GM18519 (cell line): ENCODE results near the gene SDHA.
"Not testable (repeated sequence)": the region's sequence is repeated elsewhere in the genome, so short reads cannot be mapped to it uniquely, and the experiment has no call there.

Experiments
- ATAC-seq: cut with Tn5 transposase; IDR thresholded peaks from one replicate; pipeline ENCODE4 v1.9.1; 2021; ENCODE audit warnings: mild to moderate bottlenecking, moderate library complexity; ENCODE audit not compliant: unreplicated experiment, low FRiP score

SDHA gene

DNA sequence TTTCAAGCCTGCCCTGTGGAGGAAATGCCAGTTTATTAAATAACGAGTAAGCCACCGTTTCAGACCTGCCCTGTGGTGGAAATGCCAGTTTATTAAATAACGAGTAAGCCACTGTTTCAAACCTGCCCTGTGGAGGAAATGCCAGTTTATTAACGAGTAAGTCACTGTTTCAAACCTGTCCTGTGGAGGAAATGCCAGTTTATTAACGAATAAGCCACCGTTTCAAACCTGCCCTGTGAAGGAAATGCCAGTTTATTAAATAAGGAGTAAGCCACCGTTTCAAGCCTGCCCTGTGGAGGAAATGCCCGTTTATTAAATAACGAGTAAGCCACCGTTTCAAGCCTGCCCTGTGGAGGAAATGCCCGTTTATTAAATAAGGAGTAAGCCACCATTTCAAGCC, 33.9 kb downstream of the SDHA start:
- not testable (repeated sequence) for ATAC-seq

DNA sequence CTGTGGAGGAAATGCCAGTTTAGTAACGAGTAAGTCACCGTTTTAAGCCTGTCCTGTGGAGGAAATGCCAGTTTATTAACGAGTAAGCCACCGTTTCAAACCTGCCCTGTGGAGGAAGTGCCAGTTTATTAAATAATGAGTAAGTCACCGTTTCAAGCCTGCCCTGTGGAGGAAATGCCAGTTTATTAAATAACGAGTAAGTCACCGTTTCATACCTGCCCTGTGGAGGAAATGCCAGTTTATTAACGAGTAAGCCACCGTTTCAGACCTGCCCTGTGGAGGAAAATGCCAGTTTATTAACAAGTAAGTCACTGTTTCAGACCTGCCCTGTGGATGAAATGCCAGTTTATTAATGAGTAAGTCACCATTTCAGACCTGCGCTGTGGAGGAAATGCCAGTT, 34.4 kb downstream of the SDHA start:
- no peak for ATAC-seq

DNA sequence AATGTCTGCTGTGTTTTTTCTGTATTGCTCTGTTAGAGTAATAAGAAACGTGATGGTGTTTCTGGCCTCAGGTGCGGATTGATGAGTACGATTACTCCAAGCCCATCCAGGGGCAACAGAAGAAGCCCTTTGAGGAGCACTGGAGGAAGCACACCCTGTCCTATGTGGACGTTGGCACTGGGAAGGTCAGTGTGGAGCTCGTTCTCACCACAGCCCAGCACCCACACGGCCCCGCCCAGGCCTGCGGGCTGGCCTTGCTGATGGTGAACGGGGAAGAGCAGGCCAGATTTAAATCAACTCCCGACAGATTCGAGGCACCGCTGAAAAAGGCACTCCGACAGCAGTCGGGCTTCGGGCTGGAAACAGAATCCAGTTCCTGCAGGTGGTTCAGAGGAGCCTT, 36.2 kb downstream of the SDHA start:
- not testable (repeated sequence) for ATAC-seq

DNA sequence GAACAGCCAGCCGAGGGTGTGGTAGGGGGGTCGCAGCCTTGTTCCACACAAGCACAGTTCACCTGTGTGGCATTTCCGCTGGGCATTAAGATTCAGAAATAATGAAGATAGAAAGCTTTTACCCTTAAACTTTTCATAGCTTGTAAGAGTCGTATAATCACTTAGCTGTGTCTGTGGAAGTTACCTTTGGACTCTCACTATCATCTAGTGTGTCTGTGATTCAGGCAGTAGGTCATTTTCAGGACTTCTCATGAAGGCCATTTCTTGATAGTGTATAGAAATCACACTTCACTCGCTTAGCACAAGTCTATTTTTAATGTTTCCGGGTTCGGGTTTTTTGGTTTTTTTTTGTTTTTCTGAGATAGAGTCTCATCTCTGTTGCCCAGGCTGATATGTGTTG, 37.0 kb downstream of the SDHA start:
- ATAC-seq, result not testable (repeated sequence)

DNA sequence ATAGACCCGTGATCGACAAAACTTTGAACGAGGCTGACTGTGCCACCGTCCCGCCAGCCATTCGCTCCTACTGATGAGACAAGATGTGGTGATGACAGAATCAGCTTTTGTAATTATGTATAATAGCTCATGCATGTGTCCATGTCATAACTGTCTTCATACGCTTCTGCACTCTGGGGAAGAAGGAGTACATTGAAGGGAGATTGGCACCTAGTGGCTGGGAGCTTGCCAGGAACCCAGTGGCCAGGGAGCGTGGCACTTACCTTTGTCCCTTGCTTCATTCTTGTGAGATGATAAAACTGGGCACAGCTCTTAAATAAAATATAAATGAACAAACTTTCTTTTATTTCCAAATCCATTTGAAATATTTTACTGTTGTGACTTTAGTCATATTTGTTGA, 38.2 kb downstream of the SDHA start:
- not testable (repeated sequence) for ATAC-seq

DNA sequence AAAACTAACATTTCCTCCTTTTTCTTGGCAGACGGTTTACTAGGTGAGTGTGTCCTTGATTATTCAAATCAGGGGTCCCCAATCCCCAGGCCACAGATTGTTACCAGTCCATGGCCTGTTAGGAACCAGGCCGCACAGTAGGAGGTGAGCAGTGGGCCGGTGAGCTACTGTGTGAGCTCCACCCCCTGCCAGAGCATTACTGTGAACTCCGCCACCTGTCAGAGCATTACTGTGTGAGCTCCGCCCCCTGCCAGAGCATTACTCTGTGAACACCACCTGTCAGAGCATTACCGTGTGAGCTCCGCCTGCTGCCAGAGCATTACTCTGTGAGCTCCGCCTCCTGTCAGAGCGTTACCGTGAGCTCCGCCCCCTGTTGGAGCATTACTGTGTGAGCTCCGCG, 39.0 kb downstream of the SDHA start:
- ATAC-seq, result no peak

DNA sequence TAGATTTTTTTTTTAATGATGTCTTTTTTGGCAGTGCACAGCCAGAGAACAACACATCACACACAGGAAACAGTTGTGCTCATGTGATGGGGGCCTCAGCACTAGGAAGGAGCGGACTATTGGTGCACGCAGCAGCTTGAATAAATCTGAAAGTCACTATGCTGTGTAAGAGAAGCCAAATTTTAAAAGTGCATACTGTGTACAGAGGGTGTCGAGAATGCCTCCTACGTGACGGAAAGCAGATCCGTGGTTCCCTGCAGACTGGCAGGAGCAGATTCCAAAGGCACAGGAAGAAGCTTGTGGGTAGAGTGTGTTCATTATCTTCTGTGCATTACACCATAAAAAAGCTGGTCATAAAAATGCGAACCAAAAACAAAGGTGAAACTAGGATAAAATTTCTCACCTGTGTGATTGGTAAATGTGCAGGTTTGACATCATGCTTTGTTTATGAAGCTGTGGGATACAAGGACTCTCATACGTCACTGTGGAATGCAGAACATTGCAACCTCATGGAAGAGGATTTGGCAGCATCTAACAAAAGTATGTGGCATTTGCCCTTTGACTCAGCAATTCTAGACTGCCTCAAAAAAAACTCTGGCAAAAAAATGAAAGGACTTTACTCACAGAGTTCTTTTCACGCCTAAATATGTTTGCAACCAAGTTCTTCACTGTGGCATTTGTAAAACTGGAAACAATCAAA, 45.3 kb downstream of the SDHA start:
- not testable (repeated sequence) for ATAC-seq

DNA sequence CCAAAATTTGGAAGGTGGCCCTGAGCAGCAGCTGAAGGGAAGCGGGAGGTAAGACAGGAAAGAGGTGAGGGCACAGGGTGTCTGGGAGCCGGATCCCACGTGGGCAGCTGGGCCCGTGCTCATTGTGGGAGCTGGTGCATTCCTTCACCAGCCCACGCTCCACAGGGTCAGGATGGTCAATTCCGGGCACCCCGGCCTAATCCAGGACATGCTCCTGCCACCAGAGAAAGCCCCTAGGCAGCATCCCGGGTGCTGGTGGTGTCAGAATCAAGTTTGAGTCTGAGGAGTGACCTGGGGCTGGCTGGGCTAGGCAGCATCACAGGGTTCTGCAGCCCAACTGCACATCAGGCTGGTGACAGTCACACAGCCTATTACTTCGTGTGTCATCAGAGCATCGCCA, 46.2 kb downstream of the SDHA start:
- ATAC-seq, result no peak

DNA sequence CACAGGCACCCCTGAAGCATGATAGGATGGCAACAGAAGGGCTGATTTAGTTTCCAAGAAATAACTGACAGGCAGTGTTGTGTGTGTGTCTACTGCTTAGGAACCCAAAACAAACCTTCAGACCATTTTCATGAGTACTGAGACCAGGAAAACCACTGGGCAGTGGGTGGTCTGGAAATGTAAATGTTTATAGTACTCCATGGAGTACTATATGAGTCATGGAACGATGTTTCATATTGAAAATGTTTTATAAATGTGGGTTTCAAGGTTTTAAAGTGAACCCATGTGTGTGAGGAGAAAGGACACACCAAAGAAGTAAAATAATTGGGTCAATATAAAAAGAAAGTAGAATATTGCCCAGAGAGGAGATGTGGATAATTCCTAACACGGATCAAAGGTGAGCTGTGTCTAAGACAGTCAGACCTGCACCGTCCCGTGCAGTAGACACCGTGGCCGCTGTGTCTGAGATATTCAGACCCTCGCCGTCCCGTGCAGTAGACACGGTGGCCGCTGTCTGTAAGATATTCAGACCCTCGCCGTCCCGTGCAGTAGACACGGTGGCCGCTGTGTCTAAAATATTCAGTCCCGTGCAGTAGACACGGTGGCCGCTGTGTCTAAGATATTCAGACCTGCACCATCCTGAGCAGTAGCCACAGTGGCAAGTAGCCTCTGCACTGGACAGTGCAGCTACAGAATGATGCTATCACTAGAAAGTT, 48.3 kb downstream of the SDHA start:
- not testable (repeated sequence) for ATAC-seq

DNA sequence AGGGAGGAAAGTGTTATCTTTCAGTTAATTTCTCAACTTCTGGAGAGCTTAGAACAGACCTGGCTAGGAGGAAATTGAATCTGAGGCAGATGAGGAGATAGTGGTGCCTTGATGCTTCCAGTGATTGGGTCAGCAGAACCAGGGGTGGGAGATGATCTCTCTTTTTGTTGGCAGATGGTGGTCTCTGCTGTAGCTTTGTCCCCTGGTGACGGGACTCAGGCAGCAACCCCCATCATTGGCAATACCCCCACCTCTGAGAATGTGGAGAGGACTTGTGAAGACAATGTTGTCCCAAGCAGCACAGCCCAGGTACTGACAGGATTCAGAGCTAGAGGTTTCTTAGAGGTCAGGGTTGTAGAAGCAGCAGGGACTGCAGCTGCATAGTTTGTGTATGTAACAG, 49.6 kb downstream of the SDHA start:
- no peak for ATAC-seq

DNA sequence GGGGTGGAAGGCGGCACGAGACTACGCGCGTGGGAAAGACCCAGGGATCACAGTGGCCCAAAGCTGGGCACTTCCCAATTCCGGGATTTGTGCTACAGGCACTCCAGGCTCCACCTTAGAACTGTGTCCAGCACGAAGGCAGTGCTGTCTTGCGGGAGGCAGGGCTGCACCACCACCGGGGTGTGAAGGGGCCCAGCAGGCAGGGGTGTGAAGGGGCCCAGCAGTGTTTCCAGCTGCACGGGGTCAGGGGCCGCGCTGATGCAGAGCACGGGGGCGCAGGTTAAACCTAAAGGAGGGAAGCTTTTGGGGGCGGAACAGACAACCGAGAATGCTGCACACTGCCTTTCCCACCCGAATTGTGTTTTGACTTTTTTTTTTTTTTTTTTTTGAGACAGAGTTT, 52.2 kb downstream of the SDHA start:
- no peak for ATAC-seq

DNA sequence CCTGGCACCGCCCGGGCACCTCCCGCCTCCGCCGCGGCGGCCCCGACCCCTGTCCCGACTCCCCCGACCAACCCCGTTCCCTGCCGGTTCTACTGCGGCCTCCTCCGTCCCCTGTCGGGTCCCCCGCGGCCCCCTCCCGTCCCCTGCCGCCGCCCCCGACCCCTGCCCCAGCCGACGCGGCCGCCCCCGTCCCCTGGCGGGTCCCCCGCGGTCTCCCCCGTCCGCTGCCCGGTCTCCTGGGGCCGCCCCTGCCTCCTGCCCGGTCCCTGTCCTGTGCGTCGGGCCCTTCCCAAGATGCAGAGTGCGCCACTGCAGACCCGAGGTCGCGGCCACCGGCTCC, 53.7 kb downstream of the SDHA start:
- not testable (repeated sequence) for ATAC-seq

DNA sequence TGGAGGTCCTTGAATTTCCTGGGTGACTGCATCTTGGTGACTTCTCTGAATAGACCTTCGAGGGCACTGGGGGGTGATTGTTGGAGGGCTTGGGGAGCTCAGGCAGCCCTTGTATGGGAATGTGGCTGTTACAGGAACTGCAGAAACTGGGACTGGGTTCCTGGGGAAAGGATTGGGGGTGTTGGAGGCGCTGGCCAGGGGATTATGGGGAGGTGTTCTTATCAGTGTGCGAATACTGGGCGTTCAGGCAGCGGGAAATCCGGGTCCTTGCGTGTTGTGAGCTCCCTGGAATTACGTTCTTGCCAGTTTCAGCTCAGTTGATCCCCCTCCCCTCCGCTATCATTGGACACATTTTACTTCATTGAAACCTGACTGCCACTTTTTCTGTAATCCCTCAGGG, 55.0 kb downstream of the SDHA start:
- ATAC-seq, result not testable (repeated sequence)

DNA sequence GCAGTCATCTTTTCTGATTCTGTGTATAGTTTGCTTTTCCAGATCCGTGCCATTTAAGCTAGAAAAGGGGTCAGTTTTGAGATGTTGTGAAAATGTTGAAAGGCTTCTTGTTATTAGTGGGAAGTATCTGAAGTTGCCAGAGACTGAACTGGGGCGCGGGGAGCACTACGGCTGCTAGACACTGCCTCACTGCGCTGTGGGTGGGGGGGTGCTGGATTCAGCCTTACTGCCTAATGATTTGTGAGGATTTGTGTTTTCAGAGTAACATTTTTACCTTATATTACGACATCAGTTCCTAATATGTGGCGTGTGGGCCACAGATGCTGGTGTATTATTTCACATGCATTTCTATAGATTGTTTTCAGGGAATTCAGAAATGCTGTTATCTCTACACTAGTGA, 55.4 kb downstream of the SDHA start:
- not testable (repeated sequence) for ATAC-seq

DNA sequence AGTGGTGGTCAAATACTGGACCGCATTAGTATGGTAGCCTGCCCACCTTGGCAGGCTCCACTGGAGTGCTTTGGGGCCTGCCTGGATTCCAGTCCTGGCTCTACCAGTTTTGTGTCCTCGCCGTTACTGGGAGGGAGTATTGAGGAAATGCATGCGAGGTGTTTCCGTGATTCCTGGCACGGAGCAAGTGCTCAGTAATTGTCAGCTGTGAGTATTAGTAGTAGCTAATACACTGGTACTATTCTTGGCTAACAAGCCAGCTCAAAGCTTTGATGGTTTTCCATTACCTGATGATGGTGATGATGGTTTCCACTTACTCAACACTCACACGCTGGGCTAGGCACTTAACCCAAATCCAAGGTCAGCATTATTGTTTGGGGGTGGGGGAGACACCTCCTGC, 56.2 kb downstream of the SDHA start:
- not testable (repeated sequence) for ATAC-seq

DNA sequence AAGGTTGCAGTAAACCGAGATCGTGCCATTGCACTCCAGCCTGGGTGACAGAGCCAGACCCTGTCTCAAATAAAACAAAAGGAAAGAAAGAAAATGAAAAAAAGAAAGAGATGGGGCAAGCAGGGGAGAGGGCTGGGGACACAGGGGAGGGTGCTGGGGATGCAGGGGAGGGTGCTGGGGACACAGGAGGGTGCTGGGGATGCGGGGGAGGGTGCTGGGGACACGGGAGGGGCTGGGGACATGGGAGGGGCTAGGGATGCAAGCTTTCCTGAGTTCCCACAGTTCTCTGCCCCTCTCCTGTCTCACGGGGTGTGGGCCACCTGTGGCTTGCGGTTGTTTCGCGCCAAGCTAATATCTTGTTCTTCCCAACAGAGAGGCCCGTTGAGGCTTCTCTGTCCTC, 60.5 kb downstream of the SDHA start:
- ATAC-seq, result no peak

DNA sequence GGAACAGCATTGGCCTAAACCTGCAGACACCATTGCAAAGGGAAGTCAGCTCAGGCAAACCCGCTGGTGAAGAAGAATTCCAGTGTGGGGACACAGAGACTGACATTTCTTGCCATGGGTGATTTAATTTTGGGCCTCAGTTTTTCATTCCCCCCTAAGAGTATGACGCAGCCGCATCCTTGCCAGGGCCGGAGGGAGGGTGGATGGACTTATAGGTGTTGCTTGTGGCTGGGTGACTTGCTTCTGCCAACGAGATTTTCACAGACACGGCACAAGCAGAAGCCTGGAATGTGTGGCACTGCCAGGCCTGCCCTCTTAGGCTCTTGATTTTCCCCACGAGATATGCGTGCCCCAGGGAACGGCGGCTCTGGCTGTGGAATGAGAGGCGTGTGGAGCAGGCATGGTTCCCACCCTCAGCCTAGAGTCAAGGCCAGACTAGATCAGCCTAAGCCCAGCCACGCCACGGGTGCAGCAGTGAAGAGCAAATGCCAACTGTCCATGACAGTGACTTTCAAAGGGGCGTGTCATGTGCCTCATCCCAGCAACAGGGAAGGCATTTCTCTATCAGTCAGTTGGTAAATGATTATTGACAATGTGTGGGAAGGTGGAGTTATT, 61.0 kb downstream of the SDHA start:
- not testable (repeated sequence) for ATAC-seq

DNA sequence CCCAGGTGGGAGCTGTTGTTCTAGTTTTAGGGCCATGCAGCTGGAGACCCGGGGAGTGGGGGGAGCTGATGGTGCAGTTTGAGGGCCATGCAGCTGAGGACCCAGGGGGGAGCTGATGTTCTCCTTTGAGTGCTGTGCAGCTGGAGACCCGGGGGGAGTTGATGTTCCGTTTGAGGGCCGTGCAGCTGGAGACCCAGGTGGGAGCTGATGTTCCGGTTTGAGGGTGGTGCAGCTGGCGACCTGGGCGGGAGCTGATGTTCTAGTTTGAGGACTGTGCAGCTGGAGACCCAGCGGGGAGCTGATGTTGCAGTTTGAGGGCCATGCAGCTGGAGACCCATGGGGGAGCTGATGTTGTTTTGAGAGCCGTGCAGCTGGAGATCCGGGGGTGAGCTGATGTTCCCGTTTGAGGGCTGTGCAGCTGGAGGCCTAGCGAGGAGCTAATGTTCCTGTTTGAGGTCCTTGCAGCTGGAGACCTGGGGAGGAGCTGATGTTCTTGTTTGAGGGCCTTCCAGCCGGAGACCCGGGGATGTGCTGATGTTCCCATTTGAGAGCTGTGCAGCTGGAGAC, 68.0 kb downstream of the SDHA start:
- no peak for ATAC-seq

DNA sequence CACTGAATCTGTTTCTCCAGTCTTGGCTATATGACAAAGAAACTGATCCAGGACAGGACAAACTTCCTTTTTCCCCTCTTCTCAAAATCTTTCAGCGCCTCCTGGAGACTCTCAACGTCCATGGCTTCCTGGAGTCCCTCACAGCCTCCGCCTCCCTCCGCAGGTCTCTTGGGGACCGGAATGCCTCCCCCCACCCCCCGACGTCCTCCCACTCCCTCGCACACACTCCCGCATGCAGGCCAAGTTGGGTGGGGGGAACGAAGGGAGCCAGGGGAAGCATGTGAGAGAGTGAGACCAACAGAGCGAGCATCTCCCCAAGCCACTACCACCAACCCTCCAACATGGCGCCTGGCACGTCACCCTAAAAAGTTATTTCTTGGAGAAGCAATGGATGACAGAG, 72.1 kb downstream of the SDHA start:
- not testable (repeated sequence) for ATAC-seq

DNA sequence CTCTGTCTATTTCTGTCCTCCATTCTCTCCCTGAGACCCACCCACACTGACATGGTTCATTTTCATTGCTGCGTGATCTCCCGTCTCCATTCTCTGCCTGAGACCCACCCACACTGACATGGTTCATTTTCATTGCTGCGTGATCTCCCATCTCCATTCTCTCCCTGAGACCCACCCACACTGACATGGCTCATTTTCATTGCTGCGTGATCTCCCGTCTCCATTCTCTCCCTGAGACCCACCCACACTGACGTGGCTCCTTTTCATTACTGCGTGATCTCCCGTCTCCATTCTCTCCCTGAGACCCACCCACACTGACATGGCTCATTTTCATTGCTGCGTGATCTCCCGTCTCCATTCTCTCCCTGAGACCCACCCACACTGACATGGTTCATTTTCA, 73.2 kb downstream of the SDHA start:
- ATAC-seq, result not testable (repeated sequence)

DNA sequence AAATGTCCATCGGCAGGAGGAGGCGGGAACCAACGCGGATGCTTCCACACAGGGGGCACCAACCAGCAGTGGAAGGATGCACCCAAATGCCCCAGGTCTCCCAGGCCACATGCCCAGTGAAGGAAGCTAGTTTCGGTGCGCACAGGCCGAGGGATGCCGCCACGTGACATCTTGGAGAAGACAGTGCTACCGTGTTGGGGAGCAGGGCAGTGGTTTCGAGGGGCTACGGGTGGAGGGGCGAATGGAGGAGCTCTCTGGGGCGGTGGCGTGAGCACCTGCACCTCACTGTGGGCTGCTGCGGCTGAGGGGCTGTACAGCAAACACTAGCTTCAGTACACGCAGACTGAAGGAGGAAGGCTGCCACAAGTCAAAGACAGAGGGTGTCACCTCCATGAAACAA, 76.7 kb downstream of the SDHA start:
- not testable (repeated sequence) for ATAC-seq
